Measurements from ENCODE around the gene MMP17.
A peak's percentile ranks its signal among the peaks of the same experiment; 100 is the strongest.

- TF ChIP-seq REPIN1 (tag by site-specific recombination; IDR thresholded peaks at IDR 0.05; ENCODE audit: low read depth) (no peak), EGR2 (tag by site-specific recombination; IDR thresholded peaks at IDR 0.05; ENCODE audit: low read depth) (0 out of 2 replicates have a peak, but pooled peaks have one; percentile 21), ZNF341 (tag by site-specific recombination; IDR thresholded peaks at IDR 0.05; ENCODE audit: low read depth) (no peak), ATF2 (tag by site-specific recombination; IDR thresholded peaks at IDR 0.05; ENCODE audit: low read depth) (no peak), ZNF146 (tag by site-specific recombination; IDR thresholded peaks at IDR 0.05) (no peak), PRDM1 (tag by site-specific recombination; IDR thresholded peaks at IDR 0.05) (no peak), ZNF19 (tag by site-specific recombination; IDR thresholded peaks at IDR 0.05; ENCODE audit: low read depth) (no peak)
These were observed 49.2 kb upstream of the MMP17 start for GRCh38 chr12:131779027-131779426.
